ENCODE results near the gene HOMEZ. TPM values are rescaled to one million over a fixed set of nuclear protein-coding genes. Genes with fewer than 3 reads are reported as not detected.
A peak's percentile ranks its signal among the peaks of the same experiment; 100 is the strongest.

Gene HOMEZ
- total RNA-seq, 1 experiment from 2014 or later = 7.6 TPM

DNA sequence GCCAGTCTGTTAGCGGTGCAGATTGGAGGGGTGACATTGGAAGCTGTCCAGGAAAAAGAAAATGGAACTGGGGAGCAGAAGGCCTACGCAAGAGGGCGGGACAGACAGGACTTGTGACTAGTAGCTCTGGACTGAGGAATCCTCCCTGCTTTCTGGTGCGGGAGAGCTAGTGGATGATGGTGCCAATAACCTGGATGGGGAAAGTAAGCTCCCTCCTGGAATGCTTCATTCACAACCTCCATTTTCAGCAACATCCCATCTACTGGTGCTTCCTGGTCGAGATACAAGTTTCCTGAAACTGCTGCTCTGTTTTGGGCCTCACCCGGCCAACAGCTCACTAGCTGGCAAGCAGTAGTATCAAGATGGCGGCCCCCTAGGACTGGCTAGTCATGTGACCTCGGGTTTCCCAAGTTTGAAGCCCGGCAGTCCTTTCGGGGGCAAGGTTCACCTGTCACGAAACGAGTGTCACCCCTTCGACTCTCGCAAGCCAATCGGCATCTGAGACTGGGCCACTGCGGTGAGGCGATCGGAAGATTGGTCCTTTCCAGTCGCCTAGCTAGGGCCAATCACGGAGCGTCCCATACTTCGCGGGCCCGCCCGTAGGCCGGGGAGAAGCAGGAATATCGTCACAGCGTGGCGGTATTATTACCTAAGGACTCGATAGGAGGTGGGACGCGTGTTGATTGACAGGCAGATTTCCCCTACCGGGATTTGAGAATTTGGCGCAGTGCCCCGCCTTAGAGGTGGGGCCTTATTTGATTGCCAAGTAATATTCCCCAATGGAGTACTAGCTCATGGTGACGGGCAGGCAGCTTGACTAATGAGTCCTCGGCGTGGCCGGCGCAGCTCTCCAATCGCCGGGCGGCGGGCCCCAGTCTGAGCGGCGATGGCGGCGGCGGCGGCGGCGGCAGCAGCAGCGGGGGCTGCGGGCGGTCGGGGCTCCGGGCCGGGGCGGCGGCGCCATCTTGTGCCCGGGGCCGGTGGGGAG, 34.9 kb upstream of the HOMEZ start, which contains the start of gene PABPN1:
TSS of gene PABPN1 (plus strand) at position 874 of the 988 bp plus-strand sequence. CDS start at position 887, 13 bp downstream.
- intact Hi-C loops (cut with micrococcal nuclease; ENCODE audit: unreplicated experiment) = loop anchor here (1.0 to 5.0 kb wide), 5 partner anchors 15 to 714 kb away; partner anchors contain the start of genes BCL2L2, HOMEZ and NGDN
- Histone ChIP-seq H3K36me3 (ENCODE audit: control insufficient read depth, insufficient read depth, low read length) (peaks cover 2% of the 10 kb centered on the region), H3K4me3 (ENCODE audit: low read depth, low read length) (peak within 1 kb of the TSS; percentile 94), H3K4me1 (peaks cover 10% of the 10 kb centered on the region), H3K9me3 (no peaks in the 10 kb centered on the region), H3K27me3 (replicated peaks; ENCODE audit: control insufficient read depth, insufficient read depth, low read length) (no peaks in the 10 kb centered on the region)
- DNase-seq = peak; percentile 98 to 99
- no peak for TF ChIP-seq CTCF (IDR thresholded peaks at IDR 0.05; ENCODE audit: insufficient read depth in 1 of 2, low read depth in 1 of 2, low read length in 1 of 2, severe bottlenecking in 1 of 2, unreplicated experiment in 1 of 2)
- POLR2A ChIA-PET = interaction anchor here (0.5 to 3.1 kb wide), 20 partner anchors 8 to 1715 kb away, joined by 3 to 51 read pairs (median 4); partner anchors contain the start of genes ACIN1, BCL2L2, C14orf119 and HOMEZ
- peaks cover 17% of the 10 kb centered on the region for H3K4me1 Mint-ChIP-seq (ENCODE audit: low read depth, unreplicated experiment)
- CTCF ChIA-PET = interaction anchor here (0.5 to 2.8 kb wide), 15 partner anchors 8 to 1764 kb away, joined by 3 to 15 read pairs (median 5); partner anchors contain the start of genes ACIN1, BCL2L2, C14orf119 and HOMEZ
- no peaks in the 10 kb centered on the region for H3K27me3 Mint-ChIP-seq (ENCODE audit: insufficient read depth, unreplicated experiment)
- H3K4me3 Mint-ChIP-seq (ENCODE audit: unreplicated experiment) = peak within 1 kb of the TSS; percentile 96
- peaks cover 70% of the 10 kb centered on the region for H3K36me3 Mint-ChIP-seq (ENCODE audit: insufficient read depth, unreplicated experiment)
- peak within 1 kb of the TSS; percentile 96 for H3K27ac Mint-ChIP-seq (ENCODE audit: unreplicated experiment)
- H3K9me3 Mint-ChIP-seq (ENCODE audit: unreplicated experiment) = no peaks in the 10 kb centered on the region
- BruUV-seq (replicated peaks) = no TSS peak

GRCh38 chr14:23319746-23320583, 34.0 kb upstream of the HOMEZ start:
- Mint-ChIP-seq H3K27ac (ENCODE audit: unreplicated experiment) (peak overlapping the region; percentile 96), H3K27me3 (ENCODE audit: insufficient read depth, unreplicated experiment) (no peaks in the 10 kb centered on the region), H3K9me3 (ENCODE audit: unreplicated experiment) (no peaks in the 10 kb centered on the region), H3K36me3 (ENCODE audit: insufficient read depth, unreplicated experiment) (peaks cover 70% of the 10 kb centered on the region), H3K4me1 (ENCODE audit: low read depth, unreplicated experiment) (peaks cover 17% of the 10 kb centered on the region), H3K4me3 (ENCODE audit: unreplicated experiment) (peak overlapping the region; percentile 96)
- intact Hi-C loops (cut with micrococcal nuclease; ENCODE audit: unreplicated experiment) = loop anchor here (5.0 kb wide), 2 partner anchors 147 to 713 kb away; partner anchors contain the start of gene NGDN
- TSS peak; percentile 90 for BruUV-seq (replicated peaks)
- peak overlapping the region; percentile 32 for H3K4me3 ChIP-seq (ENCODE audit: low read depth, low read length)
- H3K4me1 ChIP-seq = peaks cover 10% of the 10 kb centered on the region
- no peak for TF ChIP-seq CTCF (IDR thresholded peaks at IDR 0.05; ENCODE audit: insufficient read depth in 1 of 2, low read depth in 1 of 2, low read length in 1 of 2, severe bottlenecking in 1 of 2, unreplicated experiment in 1 of 2)
- peaks cover 2% of the 10 kb centered on the region for H3K36me3 ChIP-seq (ENCODE audit: control insufficient read depth, insufficient read depth, low read length)
- no peaks in the 10 kb centered on the region for H3K27me3 ChIP-seq (replicated peaks; ENCODE audit: control insufficient read depth, insufficient read depth, low read length)
- ChIA-PET CTCF (interaction anchor here (1.1 to 2.8 kb wide), 5 partner anchors 13 to 199 kb away, joined by 4 to 15 read pairs (median 6); partner anchors contain the start of gene HOMEZ), POLR2A (interaction anchor here (0.6 to 3.1 kb wide), 7 partner anchors 9 to 333 kb away, joined by 5 to 51 read pairs (median 12); partner anchors contain the start of genes ACIN1, BCL2L2, C14orf119 and HOMEZ)
- no peak for DNase-seq
- no peaks in the 10 kb centered on the region for H3K9me3 ChIP-seq
